T-cell (primary cell): ENCODE measurements around the gene C17orf114.

Experiments used
- ATAC-seq, 4 experiments: fragments of 200-7000 bp in 3 of 4; fragments of 150-1000 bp in 1 of 4; cut with Tn5 transposase; replicated peaks in 1 of 4; 1 replicate in 3 of 4; 2 replicates in 1 of 4; pipeline ENCODE4 v1.10.0; 2021; ENCODE audit warnings: moderate library complexity in 3 of 4, mild to moderate bottlenecking in 2 of 4, moderate number of reproducible peaks in 1 of 4
- CTCF ChIA-PET, 2 donors: fragments of 300-600 bp; sonication (Branson Sonifier 250); formaldehyde crosslinking; loops; one replicate each; lab custom pipeline; 2022; ENCODE audit warnings: antibody characterized with exemption in 2 of 2; lab: Charles Lee
- POLR2A ChIA-PET, 2 donors: fragments of 300-600 bp; sonication (Branson Sonifier 250); formaldehyde crosslinking; loops; one replicate each; lab custom pipeline; 2022; ENCODE audit warnings: antibody characterized with exemption in 2 of 2; lab: Charles Lee
- DNase-seq, 35 experiments: peaks; one replicate each; pipeline versions ENCODE4 v3.0.0 to v3.0.0-alpha.2; 2013 to 2023
- H3K27ac ChIP-seq: one replicate; pipeline ENCODE4 v1.5.1; 2013; ENCODE audit warnings: low read length
- H3K27me3 ChIP-seq, 2 experiments: replicated peaks in 1 of 2; 1 replicate in 1 of 2; 2 replicates in 1 of 2; pipeline versions ENCODE4 v1.6.1 to v1.7.0; 2013; ENCODE audit warnings: low read length in 1 of 2, mixed read lengths in 1 of 2; ENCODE audit not compliant: control insufficient read depth in 2 of 2, insufficient read depth in 2 of 2; ENCODE audit errors: extremely low read depth in 1 of 2
- H3K36me3 ChIP-seq, 2 donors: 1 replicate in 1 of 2; 2 replicates in 1 of 2; pipeline versions ENCODE4 v1.6.1 to v1.7.0; 2013; ENCODE audit warnings: low read length in 1 of 2; ENCODE audit not compliant: control insufficient read depth in 2 of 2, insufficient read depth in 1 of 2; ENCODE audit errors: extremely low read depth in 1 of 2
- H3K4me1 ChIP-seq, 2 experiments: 1 replicate in 1 of 2; 2 replicates in 1 of 2; pipeline versions ENCODE4 v1.6.1 to v1.7.0; 2013; ENCODE audit warnings: low read length in 2 of 2, mixed read lengths in 1 of 2; ENCODE audit not compliant: insufficient read depth in 2 of 2, control insufficient read depth in 1 of 2; ENCODE audit errors: extremely low read depth in 1 of 2
- H3K4me3 ChIP-seq, 2 donors: 1 replicate in 1 of 2; 2 replicates in 1 of 2; pipeline versions ENCODE4 v1.5.1 to v1.7.0; 2013; ENCODE audit warnings: mild to moderate bottlenecking in 2 of 2, low read length in 1 of 2, moderate library complexity in 1 of 2; ENCODE audit not compliant: control insufficient read depth in 1 of 2; ENCODE audit errors: extremely low read depth in 1 of 2
- H3K9me3 ChIP-seq: 2 replicates; pipeline ENCODE4 v1.7.0; 2013
- H3K27ac Mint-ChIP-seq, 2 donors: one replicate each; pipeline ENCODE4 v1.8.0; 2020 to 2021; ENCODE audit warnings: mild to moderate bottlenecking in 2 of 2, mixed read lengths in 2 of 2
- H3K27me3 Mint-ChIP-seq, 2 donors: one replicate each; pipeline ENCODE4 v1.8.0; 2021 to 2022; ENCODE audit warnings: mixed read lengths in 2 of 2
- H3K36me3 Mint-ChIP-seq: one replicate; pipeline ENCODE4 v1.8.0; 2021; ENCODE audit warnings: mixed read lengths
- H3K4me1 Mint-ChIP-seq, 3 donors: one replicate each; pipeline ENCODE4 v1.8.0; 2020 to 2022; ENCODE audit warnings: mixed read lengths in 3 of 3, mild to moderate bottlenecking in 1 of 3
- H3K4me3 Mint-ChIP-seq, 3 donors: one replicate each; pipeline ENCODE4 v1.8.0; 2020 to 2022; ENCODE audit warnings: mild to moderate bottlenecking in 3 of 3, mixed read lengths in 3 of 3, moderate library complexity in 3 of 3
- H3K9me3 Mint-ChIP-seq, 3 donors: one replicate each; pipeline ENCODE4 v1.8.0; 2020 to 2022; ENCODE audit warnings: mixed read lengths in 3 of 3
- WGBS: methylation state at CpG from one replicate; pipeline ENCODE4 v1.1.5; 2013; ENCODE audit warnings: missing lambda C conversion rate; ENCODE audit not compliant: insufficient coverage; 5-methylcytosine and 5-hydroxymethylcytosine counted together

The C17orf114 gene

DNA sequence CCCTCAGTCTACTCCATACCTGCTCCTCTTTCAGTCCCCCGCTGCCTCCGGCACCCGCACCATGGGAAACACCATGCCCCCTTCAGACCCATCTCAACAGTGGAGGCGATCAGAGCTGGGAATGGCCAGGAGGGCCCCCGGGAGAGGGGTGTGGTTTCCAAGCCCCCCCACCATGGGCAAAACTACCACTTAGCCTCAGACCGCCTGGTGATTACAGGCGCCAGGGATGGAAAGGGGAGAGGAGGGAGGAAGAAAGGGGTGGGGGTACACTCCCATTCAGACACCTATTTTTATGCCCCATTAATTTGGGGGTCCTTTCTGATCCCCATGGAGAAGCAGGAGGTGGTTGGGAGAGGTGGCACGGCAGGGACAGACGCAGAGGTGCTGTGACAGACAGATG, at the start of gene C17orf114:
TSS of gene C17orf114 (minus strand) at position 101 of the 400 bp plus-strand sequence.
- Histone ChIP-seq H3K27ac (no peak within 1 kb of the TSS), H3K4me3 (no peak within 1 kb of the TSS), H3K36me3 (peaks cover 0 to 19% of the 10 kb centered on the region in 2 donors), H3K27me3 (no peaks in the 10 kb centered on the region), H3K4me1 (peaks cover 3 to 7% of the 10 kb centered on the region in 2 experiments), H3K9me3 (no peaks in the 10 kb centered on the region)
- Mint-ChIP-seq H3K9me3 (no peaks in the 10 kb centered on the region), H3K27me3 (no peaks in the 10 kb centered on the region), H3K27ac (no peak within 1 kb of the TSS), H3K4me1 (peaks cover 0 to 10% (median 6%) of the 10 kb centered on the region in 3 donors), H3K4me3 (no peak within 1 kb of the TSS), H3K36me3 (peaks cover 13% of the 10 kb centered on the region)
- DNase-seq, result no peak
- ChIA-PET CTCF (no interaction called here), POLR2A (no interaction called here)
- WGBS, result no CpG with 5 or more reads among the region's 9 CpGs
- ATAC-seq, result no peak

DNA sequence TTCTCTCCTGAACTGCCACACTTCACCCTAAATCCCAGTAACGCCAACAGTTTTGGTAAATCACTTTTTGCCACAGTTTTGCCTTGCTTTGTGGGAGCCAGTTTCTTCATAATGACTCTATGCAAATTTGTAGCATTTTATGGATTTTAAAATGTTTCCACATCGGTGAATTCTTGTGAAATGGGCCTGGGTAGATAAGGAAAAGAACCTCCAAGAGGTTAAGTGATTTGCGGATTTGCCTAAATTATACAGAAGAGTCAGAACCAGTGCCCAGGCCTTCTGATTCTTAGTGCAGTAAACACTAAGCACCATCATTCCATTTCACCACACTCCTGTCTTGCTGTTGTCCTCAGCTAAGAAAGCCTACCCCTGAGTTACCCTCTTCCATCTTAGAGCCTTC, 49.0 kb upstream of the C17orf114 start:
- Histone ChIP-seq H3K36me3 (peaks cover 3 to 8% of the 10 kb centered on the region in 2 donors), H3K4me1 (peaks cover 0 to 30% of the 10 kb centered on the region in 2 experiments), H3K27me3 (no peaks in the 10 kb centered on the region), H3K9me3 (no peaks in the 10 kb centered on the region), H3K27ac (no peak overlapping the region), H3K4me3 (no peak overlapping the region)
- Mint-ChIP-seq H3K36me3 (peaks cover 25% of the 10 kb centered on the region), H3K27ac (no peak overlapping the region), H3K9me3 (peaks cover 5 to 7% (median 5%) of the 10 kb centered on the region in 3 donors), H3K4me1 (peaks cover 40 to 63% (median 54%) of the 10 kb centered on the region in 3 donors), H3K4me3 (no peak overlapping the region), H3K27me3 (no peaks in the 10 kb centered on the region)
- POLR2A ChIA-PET, result interaction anchor here in 1 of 2 donors (0.8 kb wide), 1 partner anchor 17 kb away, joined by 13 read pairs; no protein-coding TSS in a partner anchor
- DNase-seq (no peak), ATAC-seq (no peak)
- CTCF ChIA-PET, result no interaction called here
- 88% methylated on average over 1 of the region's 3 CpGs for WGBS

DNA sequence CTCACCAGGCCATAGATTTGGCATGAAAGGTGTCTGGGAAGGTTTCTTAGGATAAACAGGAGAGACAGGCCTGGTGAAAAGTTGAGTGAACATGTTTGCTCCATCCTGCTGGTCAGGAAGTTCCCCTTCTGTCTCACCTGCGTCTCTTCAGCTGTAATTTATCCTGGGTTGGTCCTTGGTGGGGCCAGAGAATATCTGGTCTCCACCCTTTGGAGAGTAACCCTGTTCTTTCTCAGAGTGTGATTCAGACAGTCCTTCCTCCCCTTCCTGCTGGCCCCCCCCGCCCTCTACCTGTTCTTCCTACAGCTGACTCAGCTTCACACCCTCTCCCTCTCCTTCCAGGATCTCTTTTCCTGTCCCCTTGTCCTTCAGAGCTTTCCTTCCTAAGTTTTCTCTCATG, 48.1 kb upstream of the C17orf114 start:
- ChIA-PET CTCF (no interaction called here), POLR2A (interaction anchor here in 1 of 2 donors (0.8 kb wide), 1 partner anchor 16 kb away, joined by 13 read pairs; no protein-coding TSS in a partner anchor)
- DNase-seq (no peak), ATAC-seq (no peak)
- 93% methylated on average over 2 of the region's 2 CpGs for WGBS
- H3K36me3 Mint-ChIP-seq, result peaks cover 23% of the 10 kb centered on the region
- Histone ChIP-seq H3K36me3 (peaks cover 3 to 11% of the 10 kb centered on the region in 2 donors), H3K4me1 (peaks cover 0 to 30% of the 10 kb centered on the region in 2 experiments), H3K27ac (no peak overlapping the region), H3K9me3 (no peaks in the 10 kb centered on the region), H3K27me3 (no peaks in the 10 kb centered on the region), H3K4me3 (no peak overlapping the region)
- H3K27me3 Mint-ChIP-seq, result no peaks in the 10 kb centered on the region
- H3K27ac Mint-ChIP-seq, result no peak overlapping the region
- H3K4me1 Mint-ChIP-seq, result peaks cover 47 to 65% (median 57%) of the 10 kb centered on the region in 3 donors
- H3K4me3 Mint-ChIP-seq, result no peak overlapping the region
- peaks cover 5 to 7% (median 5%) of the 10 kb centered on the region in 3 donors for H3K9me3 Mint-ChIP-seq

DNA sequence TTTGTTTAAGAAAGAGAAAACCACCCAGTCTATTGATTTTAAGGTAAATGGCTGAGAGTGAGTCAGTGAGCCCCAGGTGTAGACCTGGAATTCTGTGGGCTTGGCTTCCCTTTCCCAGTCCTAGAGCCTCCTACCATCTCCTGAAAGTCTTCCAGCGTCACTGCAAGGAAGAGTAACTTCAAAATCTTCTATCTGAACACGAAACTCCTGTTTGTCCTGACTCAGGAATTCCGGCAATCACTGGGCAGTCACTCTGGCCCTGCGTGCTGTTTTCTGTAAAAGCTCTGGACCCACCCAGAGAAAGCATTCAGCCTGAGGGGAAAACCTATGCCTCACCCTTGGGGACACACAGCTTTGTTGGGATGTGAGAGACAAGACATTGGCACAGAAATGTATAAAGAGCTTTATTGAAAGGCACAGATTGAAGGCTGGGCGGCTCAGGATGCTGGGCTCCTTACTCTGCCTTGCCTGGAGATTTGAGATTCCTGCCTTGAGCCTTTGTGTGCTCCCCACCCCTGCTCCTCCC, 46.9 kb upstream of the C17orf114 start:
- Mint-ChIP-seq H3K27me3 (no peaks in the 10 kb centered on the region), H3K9me3 (peaks cover 5 to 7% (median 5%) of the 10 kb centered on the region in 3 donors), H3K27ac (no peak overlapping the region), H3K4me1 (peaks cover 46 to 71% (median 62%) of the 10 kb centered on the region in 3 donors), H3K36me3 (peaks cover 23% of the 10 kb centered on the region), H3K4me3 (no peak overlapping the region)
- Histone ChIP-seq H3K27me3 (no peaks in the 10 kb centered on the region), H3K4me3 (no peak overlapping the region), H3K36me3 (peaks cover 3 to 11% of the 10 kb centered on the region in 2 donors), H3K9me3 (no peaks in the 10 kb centered on the region), H3K4me1 (peaks cover 0 to 26% of the 10 kb centered on the region in 2 experiments), H3K27ac (no peak overlapping the region)
- DNase-seq (no peak), ATAC-seq (no peak)
- CTCF ChIA-PET, result no interaction called here
- POLR2A ChIA-PET, result no interaction called here
- 92% methylated on average over 5 of the region's 5 CpGs for WGBS

DNA sequence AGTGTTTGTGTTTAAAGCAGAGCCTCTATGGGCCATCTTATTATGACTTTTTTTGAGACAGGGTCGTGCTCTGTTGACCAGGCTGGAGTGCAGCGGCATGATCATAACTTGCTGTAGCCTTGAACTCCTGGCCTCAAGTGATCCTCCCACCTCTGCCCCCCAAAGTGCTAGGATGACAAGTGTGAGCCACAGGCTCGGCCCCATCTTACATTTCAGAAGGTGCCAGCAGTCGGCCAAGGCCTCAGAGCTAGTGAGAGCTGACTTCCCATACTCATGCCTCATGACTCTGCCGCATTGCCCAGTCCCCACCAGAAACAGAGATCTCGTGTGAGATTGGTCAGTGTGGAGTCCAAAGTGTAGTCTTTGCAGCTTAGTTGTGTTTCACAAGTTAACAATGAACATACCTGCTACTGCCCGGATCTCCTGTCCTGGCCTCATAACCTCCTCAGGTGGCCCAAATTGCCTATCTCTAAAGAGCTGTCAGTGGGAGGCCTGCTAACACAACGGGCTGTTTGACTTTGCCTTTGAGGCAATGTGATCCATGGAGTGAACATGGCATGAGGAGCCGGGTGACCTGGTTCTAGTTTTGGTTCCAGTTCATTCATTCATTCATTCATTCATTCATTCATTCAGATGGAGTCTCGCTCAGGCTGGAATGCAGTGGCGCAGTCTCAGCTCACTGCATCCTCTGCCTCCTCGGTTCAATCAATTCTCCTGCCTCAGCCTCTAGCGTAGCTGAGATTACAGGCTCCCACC, 44.7 kb upstream of the C17orf114 start:
- H3K27ac ChIP-seq, result no peak overlapping the region
- no peaks in the 10 kb centered on the region for H3K9me3 ChIP-seq
- peaks cover 3 to 11% of the 10 kb centered on the region in 2 donors for H3K36me3 ChIP-seq
- H3K36me3 Mint-ChIP-seq, result peaks cover 20% of the 10 kb centered on the region
- WGBS, result 96% methylated on average over 4 of the region's 13 CpGs
- H3K4me3 Mint-ChIP-seq, result no peak overlapping the region
- no peaks in the 10 kb centered on the region for H3K27me3 ChIP-seq
- no peaks in the 10 kb centered on the region for H3K9me3 Mint-ChIP-seq
- POLR2A ChIA-PET, result no interaction called here
- CTCF ChIA-PET, result no interaction called here
- peaks cover 58 to 73% (median 65%) of the 10 kb centered on the region in 3 donors for H3K4me1 Mint-ChIP-seq
- DNase-seq (no peak), ATAC-seq (no peak)
- peaks cover 0 to 15% of the 10 kb centered on the region in 2 experiments for H3K4me1 ChIP-seq
- no peak overlapping the region for H3K4me3 ChIP-seq
- no peak overlapping the region for H3K27ac Mint-ChIP-seq
- H3K27me3 Mint-ChIP-seq, result no peaks in the 10 kb centered on the region

DNA sequence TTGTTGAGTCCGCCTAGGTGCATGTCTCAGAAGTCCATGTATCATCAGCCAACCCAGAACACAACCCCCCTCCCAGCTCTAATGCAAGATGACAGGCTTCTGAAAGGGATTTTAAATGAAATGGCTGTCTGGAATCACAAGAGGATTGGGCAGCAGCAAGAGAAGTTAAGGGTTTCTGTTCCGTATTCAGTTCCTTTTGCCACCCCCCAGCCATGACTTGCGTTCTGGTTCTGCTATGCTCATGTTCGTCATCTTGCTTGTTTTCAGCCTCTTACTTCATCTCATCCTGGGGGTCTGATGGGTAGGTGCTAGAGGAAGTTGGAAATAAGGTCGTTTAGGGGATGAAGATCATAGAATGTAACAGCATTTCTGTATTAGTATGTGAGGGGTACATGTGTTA, 43.0 kb upstream of the C17orf114 start:
- no peaks in the 10 kb centered on the region for H3K27me3 Mint-ChIP-seq
- H3K9me3 Mint-ChIP-seq, result no peaks in the 10 kb centered on the region
- H3K9me3 ChIP-seq, result no peaks in the 10 kb centered on the region
- H3K4me3 Mint-ChIP-seq, result no peak overlapping the region
- ATAC-seq (no peak), DNase-seq (peak in 1 of 35 experiments; percentile 26)
- no peak overlapping the region for H3K27ac ChIP-seq
- H3K4me1 Mint-ChIP-seq, result peaks cover 54 to 73% (median 64%) of the 10 kb centered on the region in 3 donors
- peaks cover 6 to 21% of the 10 kb centered on the region in 2 experiments for H3K4me1 ChIP-seq
- H3K4me3 ChIP-seq, result no peak overlapping the region
- peaks cover 14% of the 10 kb centered on the region for H3K36me3 Mint-ChIP-seq
- ChIA-PET CTCF (interaction anchor here in 1 of 2 donors (0.6 kb wide), 1 partner anchor 55 kb away, joined by 5 read pairs; no protein-coding TSS in a partner anchor), POLR2A (no interaction called here)
- no peaks in the 10 kb centered on the region for H3K27me3 ChIP-seq
- WGBS, result 83% methylated on average over 3 of the region's 5 CpGs
- no peak overlapping the region for H3K27ac Mint-ChIP-seq
- H3K36me3 ChIP-seq, result peaks cover 3 to 11% of the 10 kb centered on the region in 2 donors
